ENCODE results near the gene CGB2. TPM values are rescaled to one million over a fixed set of nuclear protein-coding genes. Genes with fewer than 3 reads are reported as not detected.

The CGB2 gene
- total RNA-seq, 2 donors from 2014 or later = 0.57 TPM; not detected in 1

- no peaks in the 10 kb centered on the region for H3K27me3 Mint-ChIP-seq (ENCODE audit: insufficient read depth)
- H3K4me1 Mint-ChIP-seq = peaks cover 23% of the 10 kb centered on the region
- Histone ChIP-seq H3K4me1 (ENCODE audit: control insufficient read depth, insufficient read depth, low read length) (peaks cover 4% of the 10 kb centered on the region), H3K9ac (ENCODE audit: extremely low read depth, low read length, poor library complexity, severe bottlenecking) (peak overlapping the region; percentile 83), H3K9me3 (ENCODE audit: control insufficient read depth, low read length) (no peaks in the 10 kb centered on the region), H3K27ac (ENCODE audit: low read depth, low read length) (no peak overlapping the region), H3K36me3 (ENCODE audit: control insufficient read depth, insufficient read depth, low read length) (peaks cover 23% of the 10 kb centered on the region), H3K4me3 (ENCODE audit: low read length) (peak overlapping the region; percentile 100), H3K27me3 (ENCODE audit: control insufficient read depth, insufficient read depth, low read length, poor library complexity, severe bottlenecking) (no peaks in the 10 kb centered on the region)
- H3K27ac Mint-ChIP-seq = peak overlapping the region; percentile 52
- no peak for TF ChIP-seq CTCF (conservative IDR thresholded peaks at IDR 0.05)
- WGBS, 2 experiments (ENCODE audit: insufficient coverage in 1 of 2, insufficient read length in 1 of 2) = 93 to 97% methylated on average over 12 to 22 of the region's 22 CpGs
- peaks cover 35% of the 10 kb centered on the region for H3K36me3 Mint-ChIP-seq (ENCODE audit: low read depth)
- DNase-seq = no peak
- H3K4me3 Mint-ChIP-seq = peak overlapping the region; percentile 97
- H3K9me3 Mint-ChIP-seq = no peaks in the 10 kb centered on the region
Measured at GRCh38 chr19:48991011-48991609, 40.6 kb upstream of the CGB2 start.

- H3K4me3 ChIP-seq (ENCODE audit: low read length) = peak overlapping the region; percentile 100
- no peak overlapping the region for H3K27ac ChIP-seq (ENCODE audit: low read depth, low read length)
- no peaks in the 10 kb centered on the region for H3K9me3 ChIP-seq (ENCODE audit: control insufficient read depth, low read length)
- peak overlapping the region; percentile 96 for H3K27ac Mint-ChIP-seq
- no peaks in the 10 kb centered on the region for H3K9me3 Mint-ChIP-seq
- no peaks in the 10 kb centered on the region for H3K27me3 ChIP-seq (ENCODE audit: control insufficient read depth, insufficient read depth, low read length, poor library complexity, severe bottlenecking)
- peaks cover 32% of the 10 kb centered on the region for H3K36me3 Mint-ChIP-seq (ENCODE audit: low read depth)
- WGBS, 2 experiments (ENCODE audit: insufficient coverage in 1 of 2, insufficient read length in 1 of 2) = 34 to 42% methylated on average over 4 to 8 of the region's 8 CpGs
- DNase-seq = peak; percentile 80
- H3K4me3 Mint-ChIP-seq = peak overlapping the region; percentile 97
- H3K9ac ChIP-seq (ENCODE audit: extremely low read depth, low read length, poor library complexity, severe bottlenecking) = peak overlapping the region; percentile 83
- peaks cover 14% of the 10 kb centered on the region for H3K36me3 ChIP-seq (ENCODE audit: control insufficient read depth, insufficient read depth, low read length)
- peaks cover 23% of the 10 kb centered on the region for H3K4me1 Mint-ChIP-seq
- H3K4me1 ChIP-seq (ENCODE audit: control insufficient read depth, insufficient read depth, low read length) = peaks cover 4% of the 10 kb centered on the region
- H3K27me3 Mint-ChIP-seq (ENCODE audit: insufficient read depth) = no peaks in the 10 kb centered on the region
- no peak for TF ChIP-seq CTCF (conservative IDR thresholded peaks at IDR 0.05)
Measured at GRCh38 chr19:48991873-48992580, 39.7 kb upstream of the CGB2 start.

- Histone ChIP-seq H3K9ac (ENCODE audit: extremely low read depth, low read length, poor library complexity, severe bottlenecking) (peak overlapping the region; percentile 83), H3K27ac (ENCODE audit: low read depth, low read length) (peak overlapping the region; percentile 34), H3K4me1 (ENCODE audit: control insufficient read depth, insufficient read depth, low read length) (peaks cover 4% of the 10 kb centered on the region), H3K9me3 (ENCODE audit: control insufficient read depth, low read length) (no peaks in the 10 kb centered on the region), H3K27me3 (ENCODE audit: control insufficient read depth, insufficient read depth, low read length, poor library complexity, severe bottlenecking) (no peaks in the 10 kb centered on the region), H3K4me3 (ENCODE audit: low read length) (peak overlapping the region; percentile 100), H3K36me3 (ENCODE audit: control insufficient read depth, insufficient read depth, low read length) (peaks cover 9% of the 10 kb centered on the region)
- no peak for DNase-seq
- peak overlapping the region; percentile 96 for H3K27ac Mint-ChIP-seq
- H3K9me3 Mint-ChIP-seq = no peaks in the 10 kb centered on the region
- peaks cover 30% of the 10 kb centered on the region for H3K36me3 Mint-ChIP-seq (ENCODE audit: low read depth)
- H3K27me3 Mint-ChIP-seq (ENCODE audit: insufficient read depth) = no peaks in the 10 kb centered on the region
- H3K4me3 Mint-ChIP-seq = peak overlapping the region; percentile 97
- no peak for TF ChIP-seq CTCF (conservative IDR thresholded peaks at IDR 0.05)
- peaks cover 23% of the 10 kb centered on the region for H3K4me1 Mint-ChIP-seq
- 0 to 1% methylated on average over 7 to 20 of the region's 20 CpGs for WGBS, 2 experiments (ENCODE audit: insufficient coverage in 1 of 2, insufficient read length in 1 of 2)
Measured at GRCh38 chr19:48992581-48993174, 39.0 kb upstream of the CGB2 start.
